ENCODE measurements around the gene WNT5A.

WNT5A gene

DNA sequence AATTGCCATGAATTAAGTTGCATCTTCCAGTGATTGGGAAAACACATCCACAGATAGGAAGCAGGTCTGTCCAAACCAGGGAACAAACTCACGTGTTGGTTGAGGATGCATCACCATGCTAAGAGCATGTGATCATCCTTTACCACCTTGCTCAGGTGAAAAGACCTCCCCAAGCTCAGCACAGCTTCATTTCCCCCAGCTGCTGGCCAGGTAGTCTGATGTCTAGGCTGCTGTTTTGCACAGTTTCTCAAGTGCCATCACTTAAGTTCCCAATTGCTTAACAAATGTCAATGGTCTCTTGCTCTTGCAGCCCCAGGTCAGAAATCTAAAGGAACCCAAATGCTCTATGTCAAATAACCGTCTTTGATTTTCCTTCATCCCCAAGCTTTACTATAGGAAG is 34.2 kb downstream of the WNT5A start:
- no peaks in the 10 kb centered on the region for H3K4me1 ChIP-seq (ENCODE audit: control insufficient read depth, insufficient read depth, low read length)
- H3K9me3 ChIP-seq (ENCODE audit: control insufficient read depth, low read length), result no peaks in the 10 kb centered on the region
- H3K4me3 ChIP-seq (ENCODE audit: insufficient read depth, low read depth, low read length), result no peak overlapping the region
- no peak overlapping the region for H3K27ac ChIP-seq (ENCODE audit: insufficient read depth, low read depth, low read length, poor library complexity, severe bottlenecking)
- H3K36me3 ChIP-seq (ENCODE audit: control insufficient read depth, insufficient read depth, low read length), result no peaks in the 10 kb centered on the region
- no peaks in the 10 kb centered on the region for H3K27me3 ChIP-seq (ENCODE audit: control insufficient read depth, insufficient read depth, low read length, poor library complexity, severe bottlenecking)
- 92 to 93% methylated on average over 2 of the region's 2 CpGs for WGBS, 2 experiments

DNA sequence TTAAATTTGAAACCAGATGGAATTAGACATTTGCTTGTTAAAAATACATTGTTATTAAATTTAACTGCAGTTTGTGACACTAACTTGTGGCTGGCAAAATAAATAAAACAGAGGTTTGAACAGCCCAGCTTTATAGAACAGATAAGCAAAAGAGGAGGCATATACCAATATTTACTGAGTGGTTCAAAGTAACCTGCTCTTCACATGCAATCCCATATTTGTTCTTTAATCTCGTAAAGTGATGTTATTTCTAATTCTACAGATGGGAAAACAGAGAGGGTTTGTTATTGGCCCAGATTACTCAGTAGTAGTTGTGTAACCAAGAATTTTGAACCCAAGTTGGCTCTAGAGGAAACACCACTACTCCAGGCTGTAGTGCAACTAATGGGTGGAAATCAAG is 37.6 kb downstream of the WNT5A start:
- 95 to 100% methylated on average over 1 of the region's 1 CpG for WGBS, 2 experiments
- H3K27me3 ChIP-seq (ENCODE audit: control insufficient read depth, insufficient read depth, low read length, poor library complexity, severe bottlenecking), result no peaks in the 10 kb centered on the region
- H3K36me3 ChIP-seq (ENCODE audit: control insufficient read depth, insufficient read depth, low read length), result no peaks in the 10 kb centered on the region
- H3K4me3 ChIP-seq (ENCODE audit: insufficient read depth, low read depth, low read length), result no peak overlapping the region
- H3K9me3 ChIP-seq (ENCODE audit: control insufficient read depth, low read length), result no peaks in the 10 kb centered on the region
- no peaks in the 10 kb centered on the region for H3K4me1 ChIP-seq (ENCODE audit: control insufficient read depth, insufficient read depth, low read length)
- H3K27ac ChIP-seq (ENCODE audit: insufficient read depth, low read depth, low read length, poor library complexity, severe bottlenecking), result no peak overlapping the region

DNA sequence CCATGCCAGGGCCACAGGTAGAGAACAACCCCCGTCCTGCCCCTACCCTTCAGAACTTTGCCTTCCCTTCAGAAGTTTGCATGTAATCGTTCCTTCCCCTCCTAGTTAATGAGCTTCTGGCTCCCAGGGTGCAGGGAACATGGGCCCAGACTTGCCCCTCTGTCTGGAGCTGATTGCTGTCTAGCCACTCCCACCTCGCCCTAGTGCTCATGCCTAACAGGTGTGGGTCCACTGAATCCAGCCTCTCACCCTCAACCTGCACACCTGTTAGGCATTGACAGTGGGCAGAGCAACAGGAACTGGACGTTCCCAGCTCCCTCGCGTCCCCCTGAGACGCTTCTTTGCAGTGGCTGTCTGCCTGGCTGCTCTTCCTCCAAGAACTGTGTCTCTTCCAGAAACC is 40.3 kb downstream of the WNT5A start:
- H3K27ac ChIP-seq (ENCODE audit: insufficient read depth, low read depth, low read length, poor library complexity, severe bottlenecking), result no peak overlapping the region
- H3K36me3 ChIP-seq (ENCODE audit: control insufficient read depth, insufficient read depth, low read length), result no peaks in the 10 kb centered on the region
- H3K27me3 ChIP-seq (ENCODE audit: control insufficient read depth, insufficient read depth, low read length, poor library complexity, severe bottlenecking), result no peaks in the 10 kb centered on the region
- no peak overlapping the region for H3K4me3 ChIP-seq (ENCODE audit: insufficient read depth, low read depth, low read length)
- H3K4me1 ChIP-seq (ENCODE audit: control insufficient read depth, insufficient read depth, low read length), result no peaks in the 10 kb centered on the region
- H3K9me3 ChIP-seq (ENCODE audit: control insufficient read depth, low read length), result no peaks in the 10 kb centered on the region
- 77 to 90% methylated on average over 6 to 7 of the region's 7 CpGs for WGBS, 2 experiments

DNA sequence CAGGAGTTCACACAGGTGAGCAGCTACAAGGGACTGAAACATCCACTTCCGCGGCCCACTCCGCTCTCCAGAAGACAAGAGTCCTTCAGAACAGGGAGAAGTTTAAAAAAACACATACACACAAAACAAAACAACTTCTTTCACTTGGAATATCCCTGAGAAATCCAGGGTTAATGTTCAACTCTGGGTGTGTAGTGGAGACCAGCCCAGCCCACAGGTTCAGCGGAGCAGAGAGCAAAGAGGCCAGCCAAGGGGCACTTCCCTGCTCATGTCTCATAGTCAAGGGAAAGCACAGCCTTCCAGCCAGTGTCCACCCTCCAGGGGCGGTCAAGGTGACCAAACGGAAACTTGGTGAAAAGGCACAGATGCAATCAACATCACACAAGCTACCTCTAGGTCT is 41.6 kb downstream of the WNT5A start:
- 75 to 79% methylated on average over 6 of the region's 6 CpGs for WGBS, 2 experiments

DNA sequence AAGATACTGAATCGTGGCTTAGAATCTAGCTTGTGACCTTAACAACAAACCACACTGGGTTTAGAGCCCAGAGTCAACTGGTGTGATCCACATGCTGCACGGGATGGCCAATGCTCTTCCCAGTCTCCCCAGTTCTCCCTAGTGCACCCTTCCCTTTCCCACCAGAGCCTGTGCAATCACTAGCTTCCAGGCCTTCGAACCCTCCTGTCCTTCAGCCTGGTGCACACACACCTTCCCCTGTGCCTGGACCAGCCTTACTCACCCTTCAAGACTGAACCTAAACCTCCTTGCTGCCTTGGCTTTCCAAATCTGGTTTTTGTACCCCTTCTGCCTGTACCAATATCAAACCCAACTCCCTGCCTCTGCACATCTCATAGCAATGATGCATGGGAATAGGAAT is 43.8 kb downstream of the WNT5A start:
- no peaks in the 10 kb centered on the region for H3K9me3 ChIP-seq (ENCODE audit: control insufficient read depth, low read length)
- H3K27ac ChIP-seq (ENCODE audit: insufficient read depth, low read depth, low read length, poor library complexity, severe bottlenecking), result no peak overlapping the region
- H3K27me3 ChIP-seq (ENCODE audit: control insufficient read depth, insufficient read depth, low read length, poor library complexity, severe bottlenecking), result no peaks in the 10 kb centered on the region
- no peaks in the 10 kb centered on the region for H3K4me1 ChIP-seq (ENCODE audit: control insufficient read depth, insufficient read depth, low read length)
- H3K36me3 ChIP-seq (ENCODE audit: control insufficient read depth, insufficient read depth, low read length), result no peaks in the 10 kb centered on the region
- H3K4me3 ChIP-seq (ENCODE audit: insufficient read depth, low read depth, low read length), result no peak overlapping the region
- 88 to 90% methylated on average over 3 of the region's 3 CpGs for WGBS, 2 experiments

More for the DNA sequence above, 41.6 kb downstream of the WNT5A start:
- no peak overlapping the region for H3K4me3 ChIP-seq (ENCODE audit: insufficient read depth, low read depth, low read length)
- H3K9me3 ChIP-seq (ENCODE audit: control insufficient read depth, low read length), result no peaks in the 10 kb centered on the region
- H3K36me3 ChIP-seq (ENCODE audit: control insufficient read depth, insufficient read depth, low read length), result no peaks in the 10 kb centered on the region
- no peaks in the 10 kb centered on the region for H3K4me1 ChIP-seq (ENCODE audit: control insufficient read depth, insufficient read depth, low read length)
- no peaks in the 10 kb centered on the region for H3K27me3 ChIP-seq (ENCODE audit: control insufficient read depth, insufficient read depth, low read length, poor library complexity, severe bottlenecking)
- H3K27ac ChIP-seq (ENCODE audit: insufficient read depth, low read depth, low read length, poor library complexity, severe bottlenecking), result no peak overlapping the region

DNA sequence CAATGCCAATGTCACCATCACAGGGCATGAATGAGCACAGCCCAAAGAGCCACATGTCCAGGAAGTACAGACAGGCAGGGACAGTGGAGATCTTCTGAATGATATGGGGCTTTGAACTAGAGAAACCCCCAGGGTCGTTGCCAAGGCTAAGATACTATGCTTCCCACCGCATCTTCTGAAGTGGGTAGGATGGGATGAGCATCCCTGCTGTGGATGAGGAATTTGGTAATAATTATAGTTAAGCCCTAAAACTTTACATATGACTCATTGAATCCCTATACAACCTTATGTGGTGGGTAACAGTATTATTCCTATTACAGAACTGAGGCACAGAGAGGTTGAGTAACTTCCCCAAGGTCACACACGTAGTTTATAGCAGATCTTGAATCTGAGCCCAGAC is 44.2 kb downstream of the WNT5A start:
- Histone ChIP-seq H3K4me3 (ENCODE audit: insufficient read depth, low read depth, low read length) (no peak overlapping the region), H3K27me3 (ENCODE audit: control insufficient read depth, insufficient read depth, low read length, poor library complexity, severe bottlenecking) (no peaks in the 10 kb centered on the region), H3K4me1 (ENCODE audit: control insufficient read depth, insufficient read depth, low read length) (no peaks in the 10 kb centered on the region), H3K36me3 (ENCODE audit: control insufficient read depth, insufficient read depth, low read length) (no peaks in the 10 kb centered on the region), H3K27ac (ENCODE audit: insufficient read depth, low read depth, low read length, poor library complexity, severe bottlenecking) (no peak overlapping the region), H3K9me3 (ENCODE audit: control insufficient read depth, low read length) (no peaks in the 10 kb centered on the region)
- 90 to 91% methylated on average over 3 of the region's 3 CpGs for WGBS, 2 experiments

DNA sequence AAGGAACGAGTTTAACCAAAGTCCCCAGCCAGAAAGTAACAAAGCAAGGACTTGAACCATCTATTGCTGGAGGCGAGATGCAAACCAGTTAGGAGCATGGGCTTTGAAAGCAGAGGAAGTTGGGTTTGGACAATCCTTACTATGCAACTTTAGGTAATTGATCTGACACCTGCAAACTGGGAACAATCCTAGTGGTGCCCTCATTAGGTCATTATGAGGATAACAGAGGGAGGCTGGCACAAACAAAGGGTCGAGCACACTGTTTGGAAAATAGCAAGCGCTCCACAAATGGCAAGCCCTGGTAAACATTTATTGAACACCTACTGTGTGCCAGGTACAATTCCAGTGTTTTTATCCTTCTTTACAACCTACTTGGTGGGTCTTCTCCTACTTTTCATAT is 45.6 kb downstream of the WNT5A start:
- no peaks in the 10 kb centered on the region for H3K9me3 ChIP-seq (ENCODE audit: control insufficient read depth, low read length)
- H3K36me3 ChIP-seq (ENCODE audit: control insufficient read depth, insufficient read depth, low read length), result no peaks in the 10 kb centered on the region
- WGBS, 2 experiments, result 88 to 90% methylated on average over 4 of the region's 4 CpGs
- no peaks in the 10 kb centered on the region for H3K4me1 ChIP-seq (ENCODE audit: control insufficient read depth, insufficient read depth, low read length)
- H3K27me3 ChIP-seq (ENCODE audit: control insufficient read depth, insufficient read depth, low read length, poor library complexity, severe bottlenecking), result no peaks in the 10 kb centered on the region
- no peak overlapping the region for H3K4me3 ChIP-seq (ENCODE audit: insufficient read depth, low read depth, low read length)
- no peak overlapping the region for H3K27ac ChIP-seq (ENCODE audit: insufficient read depth, low read depth, low read length, poor library complexity, severe bottlenecking)

DNA sequence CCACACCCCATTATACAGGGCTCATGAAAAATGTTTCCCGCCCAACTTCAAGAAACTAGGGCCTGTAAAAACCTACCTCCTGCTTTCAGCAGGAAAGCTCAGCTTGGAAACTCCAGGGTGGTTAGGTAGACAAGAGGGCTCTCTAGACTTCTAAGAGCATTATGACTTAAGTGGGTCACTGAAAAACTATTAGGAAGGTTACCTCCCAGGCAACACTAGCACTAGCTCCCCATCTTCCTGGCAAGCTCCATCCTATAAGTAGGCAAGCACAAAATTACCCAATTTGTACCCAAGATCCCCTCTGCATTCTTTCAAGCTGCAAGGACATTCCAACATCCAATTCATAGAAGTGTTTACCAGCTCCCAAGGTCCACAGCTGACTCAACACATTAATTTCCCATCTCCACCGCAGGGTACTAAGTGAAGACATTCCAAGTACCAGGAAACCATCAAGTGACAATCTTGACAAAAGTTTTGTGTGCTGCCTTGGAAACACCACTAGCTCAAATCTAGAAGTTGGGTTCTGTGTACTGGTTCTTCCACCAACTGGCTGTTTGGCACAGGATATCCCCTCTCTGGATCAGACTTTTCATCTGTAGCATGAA is 46.9 kb downstream of the WNT5A start:
- Histone ChIP-seq H3K4me1 (ENCODE audit: control insufficient read depth, insufficient read depth, low read length) (no peaks in the 10 kb centered on the region), H3K27me3 (ENCODE audit: control insufficient read depth, insufficient read depth, low read length, poor library complexity, severe bottlenecking) (no peaks in the 10 kb centered on the region), H3K36me3 (ENCODE audit: control insufficient read depth, insufficient read depth, low read length) (no peaks in the 10 kb centered on the region), H3K27ac (ENCODE audit: insufficient read depth, low read depth, low read length, poor library complexity, severe bottlenecking) (no peak overlapping the region), H3K4me3 (ENCODE audit: insufficient read depth, low read depth, low read length) (no peak overlapping the region), H3K9me3 (ENCODE audit: control insufficient read depth, low read length) (no peaks in the 10 kb centered on the region)
- WGBS, 2 experiments, result 91 to 97% methylated on average over 2 of the region's 2 CpGs

DNA sequence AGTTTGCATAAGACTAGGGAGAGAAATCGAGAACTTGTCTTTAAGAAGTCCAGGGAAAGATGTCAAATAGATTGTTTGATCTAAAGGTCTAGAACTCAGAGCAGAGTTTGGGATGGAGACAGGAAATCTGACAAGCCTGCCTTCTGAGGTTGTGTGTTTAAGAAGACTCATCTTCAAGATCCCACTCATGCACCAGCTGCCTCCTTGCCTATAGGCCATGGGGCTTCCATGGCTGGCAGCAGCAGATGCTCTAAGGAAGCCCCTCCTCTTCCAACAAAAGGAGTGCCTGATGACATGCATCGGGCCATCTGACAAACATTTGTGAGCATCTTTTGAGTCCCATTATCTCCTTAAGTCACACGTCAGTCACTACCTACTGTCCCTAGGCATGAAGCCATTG is 47.4 kb downstream of the WNT5A start:
- Histone ChIP-seq H3K27ac (ENCODE audit: insufficient read depth, low read depth, low read length, poor library complexity, severe bottlenecking) (no peak overlapping the region), H3K4me3 (ENCODE audit: insufficient read depth, low read depth, low read length) (no peak overlapping the region)
- WGBS, 2 experiments, result 92 to 94% methylated on average over 3 of the region's 3 CpGs

DNA sequence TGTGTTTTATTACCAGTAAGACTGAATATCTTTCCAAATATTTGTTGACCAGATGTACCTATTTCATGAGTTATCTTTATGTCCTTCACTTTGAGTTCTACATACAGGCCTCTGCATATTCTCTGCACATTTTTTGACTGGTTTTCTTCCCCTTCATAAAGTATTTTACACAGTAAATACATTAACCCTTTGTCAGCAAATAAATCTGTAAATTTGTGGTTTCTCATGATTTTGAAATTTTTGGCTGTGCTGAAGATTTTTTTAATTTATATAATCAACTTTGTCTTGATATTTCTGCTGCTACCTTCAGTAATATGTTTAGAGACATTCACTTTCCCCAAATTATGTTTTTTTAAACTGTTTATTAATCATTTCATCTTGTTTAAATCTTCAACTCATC is 50.5 kb downstream of the WNT5A start:
- no peaks in the 10 kb centered on the region for H3K9me3 ChIP-seq (ENCODE audit: control insufficient read depth, low read length)

More for the DNA sequence above, 47.4 kb downstream of the WNT5A start:
- Histone ChIP-seq H3K9me3 (ENCODE audit: control insufficient read depth, low read length) (no peaks in the 10 kb centered on the region), H3K27me3 (ENCODE audit: control insufficient read depth, insufficient read depth, low read length, poor library complexity, severe bottlenecking) (no peaks in the 10 kb centered on the region), H3K36me3 (ENCODE audit: control insufficient read depth, insufficient read depth, low read length) (no peaks in the 10 kb centered on the region), H3K4me1 (ENCODE audit: control insufficient read depth, insufficient read depth, low read length) (no peaks in the 10 kb centered on the region)

DNA sequence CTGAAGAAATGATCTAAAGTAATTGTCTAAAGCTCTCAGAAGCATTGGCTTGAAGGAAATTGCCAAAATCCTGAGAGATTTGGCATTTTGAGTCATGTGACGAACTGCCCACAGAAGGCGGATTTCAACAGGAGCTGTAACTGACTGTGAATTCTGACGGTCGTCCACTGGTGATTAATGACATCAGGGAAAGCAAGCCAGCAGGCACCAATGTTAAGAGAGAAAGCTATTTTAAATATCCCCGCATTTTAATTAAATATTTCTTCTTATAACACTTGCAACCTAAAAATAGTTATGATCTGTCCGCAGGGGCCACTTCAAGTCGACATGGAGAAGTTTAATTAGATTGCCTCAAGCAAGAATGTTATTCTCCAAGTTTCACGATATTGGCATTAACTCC is 51.6 kb downstream of the WNT5A start:
- WGBS, 2 experiments, result 80 to 83% methylated on average over 8 of the region's 8 CpGs

More for the DNA sequence above, 50.5 kb downstream of the WNT5A start:
- Histone ChIP-seq H3K4me3 (ENCODE audit: insufficient read depth, low read depth, low read length) (no peak overlapping the region), H3K27me3 (ENCODE audit: control insufficient read depth, insufficient read depth, low read length, poor library complexity, severe bottlenecking) (no peaks in the 10 kb centered on the region), H3K27ac (ENCODE audit: insufficient read depth, low read depth, low read length, poor library complexity, severe bottlenecking) (no peak overlapping the region), H3K36me3 (ENCODE audit: control insufficient read depth, insufficient read depth, low read length) (no peaks in the 10 kb centered on the region), H3K4me1 (ENCODE audit: control insufficient read depth, insufficient read depth, low read length) (no peaks in the 10 kb centered on the region)

More for the DNA sequence above, 51.6 kb downstream of the WNT5A start:
- Histone ChIP-seq H3K4me3 (ENCODE audit: insufficient read depth, low read depth, low read length) (no peak overlapping the region), H3K27ac (ENCODE audit: insufficient read depth, low read depth, low read length, poor library complexity, severe bottlenecking) (no peak overlapping the region), H3K4me1 (ENCODE audit: control insufficient read depth, insufficient read depth, low read length) (no peaks in the 10 kb centered on the region), H3K36me3 (ENCODE audit: control insufficient read depth, insufficient read depth, low read length) (no peaks in the 10 kb centered on the region), H3K9me3 (ENCODE audit: control insufficient read depth, low read length) (no peaks in the 10 kb centered on the region), H3K27me3 (ENCODE audit: control insufficient read depth, insufficient read depth, low read length, poor library complexity, severe bottlenecking) (no peaks in the 10 kb centered on the region)
